ENCODE data around the gene TMTC1.

Gene TMTC1

DNA sequence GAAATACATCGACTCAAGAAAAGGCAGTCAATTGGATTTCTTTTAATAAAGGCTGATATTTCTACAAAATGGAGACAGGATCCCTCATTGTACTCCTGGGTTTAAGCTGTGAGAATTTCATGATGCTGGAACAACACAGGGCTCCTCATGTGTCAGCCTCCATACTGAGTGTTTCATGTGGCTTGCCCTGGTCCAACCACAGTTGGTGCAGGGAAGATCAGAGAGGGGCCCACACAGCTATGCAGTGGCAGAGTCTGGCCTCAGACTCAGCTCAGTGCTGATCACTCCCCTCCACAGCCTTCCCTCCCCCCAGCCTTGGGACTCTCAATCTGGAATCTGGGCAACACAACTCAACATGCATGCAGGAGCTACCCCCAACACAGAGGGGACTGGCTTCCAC, 163.7 kb downstream of the TMTC1 start:
- H3K4me3 ChIP-seq (ENCODE audit: low read depth, low read length): no peak overlapping the region
- no peak for DNase-seq (ENCODE audit: low read depth)
- TF ChIP-seq, protein P1, sequence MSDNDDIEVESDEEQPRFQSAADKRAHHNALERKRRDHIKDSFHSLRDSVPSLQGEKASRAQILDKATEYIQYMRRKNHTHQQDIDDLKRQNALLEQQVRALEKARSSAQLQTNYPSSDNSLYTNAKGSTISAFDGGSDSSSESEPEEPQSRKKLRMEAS (IDR thresholded peaks at IDR 0.05; ENCODE audit: low read depth, low read length): no peak
- no peak for TF ChIP-seq MYC (IDR thresholded peaks at IDR 0.05; ENCODE audit: low read depth, low read length)
- TF ChIP-seq POLR2A (IDR thresholded peaks at IDR 0.05; ENCODE audit: extremely low read depth, insufficient read length): no peak

DNA sequence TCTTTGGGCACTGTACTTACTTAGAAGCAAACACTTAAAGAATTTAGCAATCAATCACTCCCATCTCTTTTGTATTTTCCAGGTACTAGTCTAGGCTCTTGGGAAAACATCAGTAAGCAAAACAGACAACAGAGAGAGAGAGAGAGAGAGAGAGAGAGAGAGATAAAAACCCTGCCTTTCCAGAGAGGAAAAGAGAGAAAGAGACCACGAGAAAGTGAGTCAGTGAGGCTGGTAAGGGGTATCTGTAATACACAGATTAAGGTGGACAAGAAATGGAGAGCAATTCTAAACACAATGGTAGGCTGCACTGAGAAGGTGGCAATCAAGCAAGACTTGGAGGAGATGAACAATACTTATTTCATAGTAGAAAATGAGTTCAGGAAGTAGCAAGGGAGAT, 166.3 kb downstream of the TMTC1 start:
- DNase-seq (ENCODE audit: low read depth): no peak
- TF ChIP-seq POLR2A (IDR thresholded peaks at IDR 0.05; ENCODE audit: extremely low read depth, insufficient read length) (no peak), MYC (IDR thresholded peaks at IDR 0.05; ENCODE audit: low read depth, low read length) (no peak)
- TF ChIP-seq, protein P2, sequence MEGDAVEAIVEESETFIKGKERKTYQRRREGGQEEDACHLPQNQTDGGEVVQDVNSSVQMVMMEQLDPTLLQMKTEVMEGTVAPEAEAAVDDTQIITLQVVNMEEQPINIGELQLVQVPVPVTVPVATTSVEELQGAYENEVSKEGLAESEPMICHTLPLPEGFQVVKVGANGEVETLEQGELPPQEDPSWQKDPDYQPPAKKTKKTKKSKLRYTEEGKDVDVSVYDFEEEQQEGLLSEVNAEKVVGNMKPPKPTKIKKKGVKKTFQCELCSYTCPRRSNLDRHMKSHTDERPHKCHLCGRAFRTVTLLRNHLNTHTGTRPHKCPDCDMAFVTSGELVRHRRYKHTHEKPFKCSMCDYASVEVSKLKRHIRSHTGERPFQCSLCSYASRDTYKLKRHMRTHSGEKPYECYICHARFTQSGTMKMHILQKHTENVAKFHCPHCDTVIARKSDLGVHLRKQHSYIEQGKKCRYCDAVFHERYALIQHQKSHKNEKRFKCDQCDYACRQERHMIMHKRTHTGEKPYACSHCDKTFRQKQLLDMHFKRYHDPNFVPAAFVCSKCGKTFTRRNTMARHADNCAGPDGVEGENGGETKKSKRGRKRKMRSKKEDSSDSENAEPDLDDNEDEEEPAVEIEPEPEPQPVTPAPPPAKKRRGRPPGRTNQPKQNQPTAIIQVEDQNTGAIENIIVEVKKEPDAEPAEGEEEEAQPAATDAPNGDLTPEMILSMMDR (IDR thresholded peaks at IDR 0.05; ENCODE audit: low read depth, low read length): no peak
- TF ChIP-seq, protein P1 (IDR thresholded peaks at IDR 0.05; ENCODE audit: low read depth, low read length): no peak
- no peak overlapping the region for H3K4me3 ChIP-seq (ENCODE audit: low read depth, low read length)

- no peak for TF ChIP-seq POLR2A (IDR thresholded peaks at IDR 0.05; ENCODE audit: extremely low read depth, insufficient read length)
- TF ChIP-seq, protein P1 (IDR thresholded peaks at IDR 0.05; ENCODE audit: low read depth, low read length): no peak
- TF ChIP-seq, protein P2 (IDR thresholded peaks at IDR 0.05; ENCODE audit: low read depth, low read length): no peak
- TF ChIP-seq MYC (IDR thresholded peaks at IDR 0.05; ENCODE audit: low read depth, low read length): no peak
- DNase-seq (ENCODE audit: low read depth): no peak
- no peak overlapping the region for H3K4me3 ChIP-seq (ENCODE audit: low read depth, low read length)
Observed at GRCh38 chr12:29616664-29617406, 166.9 kb downstream of the TMTC1 start.

- no peak for DNase-seq (ENCODE audit: low read depth)
- TF ChIP-seq, protein P1 (IDR thresholded peaks at IDR 0.05; ENCODE audit: low read depth, low read length): no peak
- TF ChIP-seq MYC (IDR thresholded peaks at IDR 0.05; ENCODE audit: low read depth, low read length) (no peak), POLR2A (IDR thresholded peaks at IDR 0.05; ENCODE audit: extremely low read depth, insufficient read length) (no peak)
- TF ChIP-seq, protein P2 (IDR thresholded peaks at IDR 0.05; ENCODE audit: low read depth, low read length): no peak
- H3K4me3 ChIP-seq (ENCODE audit: low read depth, low read length): no peak overlapping the region
Observed at GRCh38 chr12:29614694-29615325, 168.9 kb downstream of the TMTC1 start.

DNA sequence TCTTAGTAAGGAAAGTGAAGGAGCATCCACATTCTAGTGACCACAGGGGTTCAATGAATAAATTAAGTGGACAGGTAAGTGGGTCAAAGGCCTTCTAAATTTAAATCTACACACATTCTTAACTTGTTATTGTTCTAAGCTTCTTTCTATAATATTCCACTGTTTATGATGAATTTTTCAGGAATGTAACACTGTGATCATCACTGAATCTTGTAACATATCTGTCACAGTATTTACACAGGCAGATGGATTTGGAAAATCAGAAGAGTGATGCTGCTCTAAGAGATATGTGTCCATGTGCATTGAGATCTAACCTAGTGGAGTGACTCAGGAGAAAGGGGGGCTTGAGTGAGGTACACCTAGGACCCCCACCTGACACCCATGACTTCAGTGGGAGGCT, 170.8 kb downstream of the TMTC1 start:
- no peak overlapping the region for H3K4me3 ChIP-seq (ENCODE audit: low read depth, low read length)
- DNase-seq (ENCODE audit: low read depth): no peak
- TF ChIP-seq, protein P1 (IDR thresholded peaks at IDR 0.05; ENCODE audit: low read depth, low read length): no peak
- TF ChIP-seq MYC (IDR thresholded peaks at IDR 0.05; ENCODE audit: low read depth, low read length) (no peak), POLR2A (IDR thresholded peaks at IDR 0.05; ENCODE audit: extremely low read depth, insufficient read length) (no peak)
- TF ChIP-seq, protein P2 (IDR thresholded peaks at IDR 0.05; ENCODE audit: low read depth, low read length): no peak

- no peak for DNase-seq (ENCODE audit: low read depth)
- no peak overlapping the region for H3K4me3 ChIP-seq (ENCODE audit: low read depth, low read length)
- TF ChIP-seq MYC (IDR thresholded peaks at IDR 0.05; ENCODE audit: low read depth, low read length) (no peak), POLR2A (IDR thresholded peaks at IDR 0.05; ENCODE audit: extremely low read depth, insufficient read length) (no peak)
- TF ChIP-seq, protein P1 (IDR thresholded peaks at IDR 0.05; ENCODE audit: low read depth, low read length): no peak
- TF ChIP-seq, protein P2 (IDR thresholded peaks at IDR 0.05; ENCODE audit: low read depth, low read length): no peak
Observed at GRCh38 chr12:29611906-29612305, 171.8 kb downstream of the TMTC1 start.

Data from NB4 (cell line).